ENCODE data around the gene SCUBE2.
"Not testable (repeated sequence)": the region's sequence is repeated elsewhere in the genome, so short reads cannot be mapped to it uniquely, and the experiment has no call there.

GRCh38 chr11:9097186-9097943, 6.0 kb upstream of the SCUBE2 start:
- TF ChIP-seq ZNF549 (tag by site-specific recombination; IDR thresholded peaks at IDR 0.05); ZNF501 (tag by site-specific recombination; IDR thresholded peaks at IDR 0.05); SP2 (tag by site-specific recombination; IDR thresholded peaks at IDR 0.05); PBX3 (CRISPR knock-in tag; IDR thresholded peaks at IDR 0.05); TRIM28 (IDR thresholded peaks at IDR 0.05; ENCODE audit: borderline replicate concordance, low read length); ZNF404 (tag by site-specific recombination; IDR thresholded peaks at IDR 0.05); PRDM2 (tag by site-specific recombination; IDR thresholded peaks at IDR 0.05; ENCODE audit: borderline replicate concordance); ZNF223 (tag by site-specific recombination; IDR thresholded peaks at IDR 0.05): not testable (repeated sequence)
- TF ChIP-seq, protein P1, sequence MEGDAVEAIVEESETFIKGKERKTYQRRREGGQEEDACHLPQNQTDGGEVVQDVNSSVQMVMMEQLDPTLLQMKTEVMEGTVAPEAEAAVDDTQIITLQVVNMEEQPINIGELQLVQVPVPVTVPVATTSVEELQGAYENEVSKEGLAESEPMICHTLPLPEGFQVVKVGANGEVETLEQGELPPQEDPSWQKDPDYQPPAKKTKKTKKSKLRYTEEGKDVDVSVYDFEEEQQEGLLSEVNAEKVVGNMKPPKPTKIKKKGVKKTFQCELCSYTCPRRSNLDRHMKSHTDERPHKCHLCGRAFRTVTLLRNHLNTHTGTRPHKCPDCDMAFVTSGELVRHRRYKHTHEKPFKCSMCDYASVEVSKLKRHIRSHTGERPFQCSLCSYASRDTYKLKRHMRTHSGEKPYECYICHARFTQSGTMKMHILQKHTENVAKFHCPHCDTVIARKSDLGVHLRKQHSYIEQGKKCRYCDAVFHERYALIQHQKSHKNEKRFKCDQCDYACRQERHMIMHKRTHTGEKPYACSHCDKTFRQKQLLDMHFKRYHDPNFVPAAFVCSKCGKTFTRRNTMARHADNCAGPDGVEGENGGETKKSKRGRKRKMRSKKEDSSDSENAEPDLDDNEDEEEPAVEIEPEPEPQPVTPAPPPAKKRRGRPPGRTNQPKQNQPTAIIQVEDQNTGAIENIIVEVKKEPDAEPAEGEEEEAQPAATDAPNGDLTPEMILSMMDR (tag by site-specific recombination; IDR thresholded peaks at IDR 0.05): not testable (repeated sequence)
- TF ChIP-seq, protein P2, sequence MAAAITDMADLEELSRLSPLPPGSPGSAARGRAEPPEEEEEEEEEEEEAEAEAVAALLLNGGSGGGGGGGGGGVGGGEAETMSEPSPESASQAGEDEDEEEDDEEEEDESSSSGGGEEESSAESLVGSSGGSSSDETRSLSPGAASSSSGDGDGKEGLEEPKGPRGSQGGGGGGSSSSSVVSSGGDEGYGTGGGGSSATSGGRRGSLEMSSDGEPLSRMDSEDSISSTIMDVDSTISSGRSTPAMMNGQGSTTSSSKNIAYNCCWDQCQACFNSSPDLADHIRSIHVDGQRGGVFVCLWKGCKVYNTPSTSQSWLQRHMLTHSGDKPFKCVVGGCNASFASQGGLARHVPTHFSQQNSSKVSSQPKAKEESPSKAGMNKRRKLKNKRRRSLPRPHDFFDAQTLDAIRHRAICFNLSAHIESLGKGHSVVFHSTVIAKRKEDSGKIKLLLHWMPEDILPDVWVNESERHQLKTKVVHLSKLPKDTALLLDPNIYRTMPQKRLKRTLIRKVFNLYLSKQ (tag by site-specific recombination; IDR thresholded peaks at IDR 0.05; ENCODE audit: borderline replicate concordance): not testable (repeated sequence)
- TF ChIP-seq, protein P3, sequence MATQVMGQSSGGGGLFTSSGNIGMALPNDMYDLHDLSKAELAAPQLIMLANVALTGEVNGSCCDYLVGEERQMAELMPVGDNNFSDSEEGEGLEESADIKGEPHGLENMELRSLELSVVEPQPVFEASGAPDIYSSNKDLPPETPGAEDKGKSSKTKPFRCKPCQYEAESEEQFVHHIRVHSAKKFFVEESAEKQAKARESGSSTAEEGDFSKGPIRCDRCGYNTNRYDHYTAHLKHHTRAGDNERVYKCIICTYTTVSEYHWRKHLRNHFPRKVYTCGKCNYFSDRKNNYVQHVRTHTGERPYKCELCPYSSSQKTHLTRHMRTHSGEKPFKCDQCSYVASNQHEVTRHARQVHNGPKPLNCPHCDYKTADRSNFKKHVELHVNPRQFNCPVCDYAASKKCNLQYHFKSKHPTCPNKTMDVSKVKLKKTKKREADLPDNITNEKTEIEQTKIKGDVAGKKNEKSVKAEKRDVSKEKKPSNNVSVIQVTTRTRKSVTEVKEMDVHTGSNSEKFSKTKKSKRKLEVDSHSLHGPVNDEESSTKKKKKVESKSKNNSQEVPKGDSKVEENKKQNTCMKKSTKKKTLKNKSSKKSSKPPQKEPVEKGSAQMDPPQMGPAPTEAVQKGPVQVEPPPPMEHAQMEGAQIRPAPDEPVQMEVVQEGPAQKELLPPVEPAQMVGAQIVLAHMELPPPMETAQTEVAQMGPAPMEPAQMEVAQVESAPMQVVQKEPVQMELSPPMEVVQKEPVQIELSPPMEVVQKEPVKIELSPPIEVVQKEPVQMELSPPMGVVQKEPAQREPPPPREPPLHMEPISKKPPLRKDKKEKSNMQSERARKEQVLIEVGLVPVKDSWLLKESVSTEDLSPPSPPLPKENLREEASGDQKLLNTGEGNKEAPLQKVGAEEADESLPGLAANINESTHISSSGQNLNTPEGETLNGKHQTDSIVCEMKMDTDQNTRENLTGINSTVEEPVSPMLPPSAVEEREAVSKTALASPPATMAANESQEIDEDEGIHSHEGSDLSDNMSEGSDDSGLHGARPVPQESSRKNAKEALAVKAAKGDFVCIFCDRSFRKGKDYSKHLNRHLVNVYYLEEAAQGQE (tag by site-specific recombination; IDR thresholded peaks at IDR 0.05): not testable (repeated sequence)
